Measurements from ENCODE around the gene PPP1R9B. TPM values are rescaled to one million over a fixed set of nuclear protein-coding genes. Genes with fewer than 3 reads are reported as not detected.

PPP1R9B gene
- total RNA-seq, 1 experiment from 2014 or later, result 112 TPM

GRCh38 chr17:50114401-50114800 lies 36.1 kb downstream of the PPP1R9B start (continued):
- no peak for TF ChIP-seq CTCF (IDR thresholded peaks at IDR 0.05 in 2 of 3, conservative IDR thresholded peaks at IDR 0.05 in 1 of 3; ENCODE audit: borderline replicate concordance in 1 of 3, insufficient read depth in 1 of 3, low read depth in 2 of 3, low read length in 2 of 3)
- TF ChIP-seq SIN3A (IDR thresholded peaks at IDR 0.05; ENCODE audit: low read depth), result no peak
- no peak for TF ChIP-seq CEBPB (IDR thresholded peaks at IDR 0.05; ENCODE audit: low read depth)
- no peak for TF ChIP-seq FOSL1 (IDR thresholded peaks at IDR 0.05; ENCODE audit: low read depth)
- no peak for TF ChIP-seq YY1 (IDR thresholded peaks at IDR 0.05; ENCODE audit: extremely low read depth, insufficient replicate concordance, low read depth, low read length)
- no peak for TF ChIP-seq POLR2A (IDR thresholded peaks at IDR 0.05; ENCODE audit: borderline replicate concordance, extremely low read depth, insufficient read depth, insufficient read length)
- TF ChIP-seq EZH2 (IDR thresholded peaks at IDR 0.05), result no peak
- TF ChIP-seq ZNF274 (IDR thresholded peaks at IDR 0.05; ENCODE audit: low read depth, low read length), result no peak
- TF ChIP-seq POLR2AphosphoS5 (IDR thresholded peaks at IDR 0.05; ENCODE audit: low read depth, low read length), result no peak

- intact Hi-C loops (cut with micrococcal nuclease), result loop anchor here (2.0 kb wide), 1 partner anchor 47 kb away; no protein-coding TSS in a partner anchor
- Histone ChIP-seq H2AFZ (ENCODE audit: low read depth, low read length, poor library complexity, severe bottlenecking) (no peak overlapping the region), H3K9me2 (ENCODE audit: insufficient read depth) (no peaks in the 10 kb centered on the region), H3K9ac (ENCODE audit: low read length) (no peak overlapping the region), H3K4me1 (ENCODE audit: control insufficient read depth in 1 of 2, insufficient read depth in 2 of 2, low read length in 2 of 2) (peaks cover 7 to 22% of the 10 kb centered on the region in 2 experiments; a peak in 3 of 4 replicates), H4K20me1 (ENCODE audit: insufficient read depth) (no peaks in the 10 kb centered on the region), H3K4me2 (ENCODE audit: low read length) (no peak overlapping the region), H3K27me3 (ENCODE audit: insufficient read depth, low read length) (0 out of 2 replicates have a peak, but pooled peaks cover under 1% of the 10 kb centered on the region), H3K4me3 (replicated peaks in 1 of 2; ENCODE audit: low read depth in 1 of 2, low read length in 2 of 2) (no peak overlapping the region), H3K9me3 (ENCODE audit: control insufficient read depth in 1 of 2, insufficient read depth in 1 of 2, low read depth in 1 of 2, low read length in 2 of 2) (no peaks in the 10 kb centered on the region), H3K36me3 (ENCODE audit: control insufficient read depth in 1 of 2, insufficient read depth in 2 of 2, low read length in 2 of 2) (peaks cover 0 to under 1% of the 10 kb centered on the region in 2 experiments; a peak in 1 of 4 replicates), H3K79me2 (ENCODE audit: insufficient read depth, low read length) (no peaks in the 10 kb centered on the region), H3K27ac (ENCODE audit: low read depth, low read length) (no peak overlapping the region; the same call in 1 of the 2 replicates)
- BruUV-seq (replicated peaks), result no TSS peak
- POLR2A ChIA-PET, result no interaction called here
- RAD21 ChIA-PET (ENCODE audit: low non-redundant PET in 1 of 2, low total read pairs in 2 of 2, uncharacterized antibody in 2 of 2, unreplicated experiment in 2 of 2), result no interaction called here
- DNase-seq (ENCODE audit: low read depth, low spot score), result no peak
- CTCF ChIA-PET, result interaction anchor here (1.1 to 6.8 kb wide), 6 partner anchors 10 to 86 kb away, joined by 3 to 55 read pairs (median 7); partner anchors contain the start of gene PDK2
- no peak for ATAC-seq
- TF ChIP-seq POLR2A (IDR thresholded peaks at IDR 0.05; ENCODE audit: borderline replicate concordance, extremely low read depth, insufficient read depth, insufficient read length) (no peak), EZH2 (IDR thresholded peaks at IDR 0.05) (no peak), ZFX (IDR thresholded peaks at IDR 0.05) (no peak), SIN3A (IDR thresholded peaks at IDR 0.05; ENCODE audit: low read depth) (no peak), EGR1 (IDR thresholded peaks at IDR 0.05; ENCODE audit: low read depth) (no peak), POLR2AphosphoS5 (IDR thresholded peaks at IDR 0.05; ENCODE audit: low read depth, low read length) (no peak), CBX3 (IDR thresholded peaks at IDR 0.05; ENCODE audit: low read depth) (no peak), CTCF (IDR thresholded peaks at IDR 0.05 in 2 of 3, conservative IDR thresholded peaks at IDR 0.05 in 1 of 3; ENCODE audit: borderline replicate concordance in 1 of 3, insufficient read depth in 1 of 3, low read depth in 2 of 3, low read length in 2 of 3) (no peak), ZBTB33 (IDR thresholded peaks at IDR 0.05; ENCODE audit: extremely low read depth, insufficient replicate concordance, low read length) (no peak), MAX (IDR thresholded peaks at IDR 0.05) (no peak), ATF3 (IDR thresholded peaks at IDR 0.05) (no peak), TCF7L2 (IDR thresholded peaks at IDR 0.05; ENCODE audit: borderline replicate concordance, extremely low read depth, insufficient read depth, insufficient read length) (no peak)
Observed at GRCh38 chr17:50113624-50114320, 36.7 kb downstream of the PPP1R9B start.

Data from HCT116 (cell line).